Endometrial microvascular endothelial cells (primary cell): Measurements from ENCODE around the gene PRR13. TPM values are rescaled to one million over a fixed set of nuclear protein-coding genes. Genes with fewer than 3 reads are reported as not detected.
"Not testable (repeated sequence)": the region's sequence is repeated elsewhere in the genome, so short reads cannot be mapped to it uniquely, and the experiment has no call there.

ENCODE experiments used
- in situ Hi-C: cut with HindIII; loops from 2 replicates; pipeline ENCODE4 v1.10.0; 2017; ENCODE audit warnings: low sequenced_read_pairs, low pct_unique_long_range_greater_than_20kb; ENCODE audit errors: inconsistent ontology term
- total RNA-seq: library from RNA; depleted of rRNA; stranded (reverse); fragments of >200 nt; gene quantifications from one replicate; pipeline ENCODE4 v1.2.3, GENCODE V29; 2015; ENCODE audit errors: inconsistent ontology term

PRR13 gene, protein sequence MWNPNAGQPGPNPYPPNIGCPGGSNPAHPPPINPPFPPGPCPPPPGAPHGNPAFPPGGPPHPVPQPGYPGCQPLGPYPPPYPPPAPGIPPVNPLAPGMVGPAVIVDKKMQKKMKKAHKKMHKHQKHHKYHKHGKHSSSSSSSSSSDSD
- total RNA-seq = 91.8 TPM

DNA sequence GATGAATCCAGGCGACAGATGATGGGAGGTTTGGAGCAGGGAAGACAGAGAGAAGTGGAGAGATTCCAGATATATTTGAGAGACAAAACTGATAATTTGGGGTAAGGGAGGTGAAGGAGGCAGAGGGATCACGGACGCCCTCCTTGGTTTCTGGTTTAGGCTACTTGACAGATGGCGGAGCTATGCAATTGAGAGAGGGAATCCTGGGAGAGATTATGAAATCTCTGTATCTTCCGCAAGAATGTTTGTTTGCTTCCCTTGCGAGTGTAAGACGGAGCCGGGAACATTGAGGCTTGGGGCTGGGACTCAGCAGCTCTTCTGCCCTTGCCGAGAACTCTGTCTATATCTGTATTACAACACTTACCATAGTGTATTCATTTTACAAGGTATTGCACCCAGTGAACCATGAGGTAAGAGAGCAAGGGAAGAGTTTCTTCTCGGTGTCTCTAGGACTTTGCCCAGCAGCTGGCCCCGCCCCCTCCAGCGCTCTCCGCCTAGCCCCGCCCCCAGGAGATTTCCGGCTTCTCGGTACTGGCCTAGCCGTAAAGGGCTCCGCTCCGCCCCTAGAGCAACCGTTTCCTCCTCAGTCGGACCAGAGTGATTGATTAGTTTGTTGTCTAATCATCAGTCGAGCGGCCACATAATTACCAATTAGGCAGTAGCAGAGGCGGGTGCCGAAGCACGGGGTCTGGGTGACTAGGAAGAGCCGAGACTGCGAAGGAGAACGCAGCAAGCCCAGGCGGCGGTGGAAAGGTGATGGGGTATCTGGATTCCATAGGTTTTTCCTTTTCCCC, at the start of gene PRR13:
Gene PRR13 (plus strand): TSS at position 695 of the 794 bp plus-strand sequence. CDS start 981 bp downstream, outside the sequence.
- in situ Hi-C loops = no loop called here

DNA sequence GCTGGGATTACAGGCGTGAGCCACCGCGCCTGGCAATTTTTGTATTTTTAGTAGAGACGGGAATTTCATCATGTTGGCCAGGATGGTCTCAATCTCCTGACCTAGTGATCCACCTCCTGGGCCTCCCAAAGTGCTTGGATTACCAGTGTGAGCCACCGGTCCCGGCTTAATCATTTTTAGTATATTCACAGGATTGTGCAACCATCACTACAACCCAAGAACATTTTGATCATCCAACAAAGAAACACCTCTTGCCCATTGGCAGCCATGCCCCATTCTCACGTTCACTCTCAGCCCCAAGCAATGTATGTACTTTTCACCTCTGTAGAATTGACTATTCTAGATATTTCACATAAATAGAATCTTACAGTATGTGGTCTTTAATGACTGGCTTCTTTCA, 41.6 kb upstream of the PRR13 start:
- in situ Hi-C loops = no loop called here

DNA sequence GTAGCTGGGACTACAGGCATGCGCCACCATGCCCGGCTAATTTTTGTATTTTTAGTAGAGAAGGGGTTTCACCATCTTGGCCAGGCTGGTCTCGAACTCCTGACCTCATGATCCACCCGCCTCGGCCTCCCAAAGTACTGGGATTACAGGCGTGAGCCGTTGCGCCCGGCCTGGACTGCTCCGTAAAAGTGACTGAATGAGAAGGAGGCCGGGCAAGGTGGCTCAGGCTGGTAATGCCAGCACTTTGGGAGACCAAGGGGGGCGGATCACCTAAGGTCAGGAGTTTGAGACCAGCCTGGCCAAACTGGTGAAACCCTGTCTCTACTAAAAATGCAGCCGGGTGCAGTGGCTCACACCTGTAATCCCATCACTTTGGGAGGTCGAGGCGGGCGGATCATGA, 39.2 kb upstream of the PRR13 start:
- in situ Hi-C loops = not testable (repeated sequence)

DNA sequence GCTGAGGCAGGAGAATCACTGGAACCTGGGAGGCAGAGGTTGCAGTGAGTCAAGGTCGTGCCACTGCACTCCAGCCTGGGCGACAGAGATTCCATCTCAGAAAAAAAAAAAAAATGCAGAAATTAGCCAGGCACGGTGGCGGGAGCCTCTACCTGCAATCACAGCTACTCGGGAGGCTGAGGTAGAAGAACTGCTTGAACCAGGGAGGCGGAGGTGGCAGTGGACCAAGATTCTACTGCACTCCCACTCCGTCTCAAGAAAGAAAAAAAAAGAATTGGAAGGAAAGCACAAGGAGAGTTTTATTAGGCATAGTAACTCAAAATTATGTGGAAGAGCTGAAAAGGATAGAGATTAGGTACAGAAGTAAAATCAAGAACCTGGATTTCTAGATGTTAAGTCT, 38.7 kb upstream of the PRR13 start:
- in situ Hi-C loops = no loop called here

DNA sequence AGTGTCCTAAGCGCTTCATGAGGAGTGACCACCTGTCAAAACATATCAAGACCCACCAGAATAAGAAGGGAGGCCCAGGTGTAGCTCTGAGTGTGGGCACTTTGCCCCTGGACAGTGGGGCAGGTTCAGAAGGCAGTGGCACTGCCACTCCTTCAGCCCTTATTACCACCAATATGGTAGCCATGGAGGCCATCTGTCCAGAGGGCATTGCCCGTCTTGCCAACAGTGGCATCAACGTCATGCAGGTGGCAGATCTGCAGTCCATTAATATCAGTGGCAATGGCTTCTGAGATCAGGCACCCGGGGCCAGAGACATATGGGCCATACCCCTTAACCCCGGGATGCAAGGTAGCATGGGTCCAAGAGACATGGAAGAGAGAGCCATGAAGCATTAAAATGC, 30.6 kb upstream of the PRR13 start:
- in situ Hi-C loops = no loop called here

DNA sequence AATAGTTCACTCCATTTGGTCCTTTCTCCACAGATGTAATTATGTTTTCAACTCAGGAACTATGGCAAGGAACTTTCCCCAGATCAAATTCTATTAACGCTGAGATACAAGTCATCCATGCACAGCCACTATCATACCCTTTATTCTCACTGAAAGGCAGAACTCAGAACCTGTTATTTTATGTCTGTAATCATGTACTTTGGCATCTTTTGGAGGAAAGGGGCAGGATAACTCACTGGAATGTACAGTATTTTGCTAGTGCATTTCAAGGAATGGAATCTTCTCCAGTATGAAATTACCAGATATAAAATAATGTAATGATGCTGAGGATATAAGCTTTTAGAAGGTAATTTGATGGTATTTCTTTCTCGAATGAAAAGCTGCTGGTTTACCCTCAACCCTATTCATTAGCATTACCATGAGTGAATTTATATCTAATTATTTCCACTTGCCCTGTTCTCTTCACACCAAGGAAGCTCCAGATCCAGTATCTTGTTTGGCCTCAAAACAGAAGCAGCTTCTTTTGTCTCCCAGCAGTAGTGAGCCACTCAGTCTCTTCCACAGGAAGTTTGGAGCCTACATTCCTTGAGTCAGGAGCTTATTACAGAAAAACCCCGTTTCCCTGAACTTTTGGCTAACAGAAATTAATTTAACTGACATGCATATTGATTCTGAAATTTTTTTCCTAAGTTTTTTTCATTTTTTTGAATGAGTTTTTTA, 27.9 kb upstream of the PRR13 start:
- in situ Hi-C loops = no loop called here

DNA sequence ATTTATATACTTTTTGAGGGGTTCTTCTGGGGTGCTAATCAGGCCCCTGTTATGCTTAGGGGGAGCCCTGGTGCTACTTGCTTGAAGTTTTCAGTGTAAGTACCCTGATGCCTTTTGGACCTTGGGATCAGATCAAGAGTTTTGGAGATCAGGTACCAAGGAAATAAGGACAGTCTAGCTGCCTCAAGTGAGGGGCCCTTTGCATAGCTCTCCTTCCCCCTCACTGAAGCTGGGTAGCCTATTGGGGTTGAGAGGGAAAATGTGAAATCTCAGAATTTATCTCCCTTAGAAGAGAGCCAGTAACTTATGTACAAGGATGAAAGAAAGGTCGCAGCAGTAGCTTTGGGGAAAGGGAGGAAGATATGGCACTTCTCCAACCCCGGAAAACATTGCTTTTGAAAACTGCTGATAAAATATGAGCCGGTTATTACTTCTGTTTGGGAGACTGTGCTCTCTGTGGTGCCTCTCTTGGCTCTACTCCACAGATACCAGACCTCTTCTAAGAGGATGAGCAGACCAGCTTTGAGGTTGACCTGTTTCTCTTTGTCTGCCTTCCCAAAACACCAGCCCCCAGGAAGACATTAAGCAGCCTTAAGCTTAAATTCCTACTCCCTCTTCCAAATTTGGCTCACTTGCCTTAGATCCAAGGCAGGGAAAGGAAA, 26.6 kb upstream of the PRR13 start:
- in situ Hi-C loops = no loop called here

DNA sequence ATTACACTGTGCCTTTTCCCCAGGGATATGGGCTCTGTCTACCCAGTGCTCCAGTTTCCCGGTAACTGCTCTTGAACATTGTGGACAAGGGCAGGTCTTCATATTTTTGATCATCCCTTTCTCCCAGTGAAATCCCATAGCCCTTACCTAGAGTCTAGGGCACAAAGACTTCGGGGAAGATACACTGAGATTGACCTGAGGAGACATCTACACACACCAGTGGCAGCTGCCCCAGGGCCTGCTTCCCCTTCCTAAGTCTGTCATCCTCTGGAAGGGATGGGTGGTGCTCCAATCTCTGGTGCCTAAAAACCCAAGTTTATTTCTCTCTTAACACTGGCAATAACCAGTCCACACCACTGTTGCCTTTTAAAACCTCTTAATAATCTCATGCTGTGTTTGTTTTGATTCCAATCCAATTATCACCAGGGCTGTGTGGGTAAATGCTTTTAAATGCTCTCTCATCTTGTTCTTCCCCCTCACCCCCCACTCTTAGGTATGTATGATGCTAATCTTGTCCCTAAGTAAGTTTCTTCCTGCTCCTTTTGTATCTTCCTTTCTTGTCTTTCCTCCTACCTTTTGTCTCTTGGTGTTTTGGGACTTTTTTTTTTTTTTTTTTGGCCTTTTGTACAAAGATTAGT, 25.7 kb upstream of the PRR13 start:
- in situ Hi-C loops = not testable (repeated sequence)

DNA sequence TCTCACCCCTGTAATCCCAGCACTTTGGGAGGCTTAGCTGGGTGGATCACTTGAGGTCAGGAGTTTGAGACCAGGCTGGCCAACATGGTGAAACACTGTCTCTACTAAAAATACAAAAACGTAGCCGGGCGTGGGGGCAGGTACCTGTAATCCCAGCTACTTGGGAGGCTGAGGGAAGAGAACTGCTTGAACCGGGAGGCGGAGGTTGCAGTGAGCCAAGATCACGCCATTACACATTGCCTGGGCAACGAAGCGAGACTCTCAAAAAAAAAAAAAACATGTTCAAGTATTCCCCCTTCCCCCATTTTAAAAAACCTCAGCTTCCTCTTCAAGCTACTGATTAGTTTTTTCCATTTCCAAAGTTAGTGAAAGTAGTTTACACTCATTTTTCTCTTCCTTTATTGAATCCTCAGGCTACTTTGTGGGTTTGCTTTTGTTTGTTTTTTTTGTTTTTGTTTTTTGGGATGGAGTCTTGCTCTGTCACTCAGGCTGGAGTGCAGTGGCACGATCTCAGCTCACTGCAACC, 24.2 kb upstream of the PRR13 start:
- in situ Hi-C loops = not testable (repeated sequence)

DNA sequence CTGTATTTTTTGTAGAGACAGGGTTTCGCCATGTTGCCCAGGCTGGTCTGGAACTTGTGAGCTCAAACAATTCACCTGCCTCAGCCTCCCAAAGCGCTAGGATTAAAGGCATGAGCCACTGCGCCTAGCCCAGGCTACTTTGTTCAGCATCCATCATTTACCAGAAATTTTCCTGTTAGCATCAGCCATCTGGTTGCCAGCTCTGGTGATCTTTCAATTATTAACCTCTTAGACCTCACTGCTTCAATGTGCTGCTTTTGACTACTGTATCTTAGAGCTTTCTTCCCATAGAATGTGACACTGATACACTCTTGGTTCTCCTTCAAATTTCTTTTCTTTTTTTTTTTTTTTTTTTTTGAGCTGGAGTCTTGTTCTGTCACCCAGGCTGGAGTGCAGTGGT, 23.3 kb upstream of the PRR13 start:
- in situ Hi-C loops = no loop called here

DNA sequence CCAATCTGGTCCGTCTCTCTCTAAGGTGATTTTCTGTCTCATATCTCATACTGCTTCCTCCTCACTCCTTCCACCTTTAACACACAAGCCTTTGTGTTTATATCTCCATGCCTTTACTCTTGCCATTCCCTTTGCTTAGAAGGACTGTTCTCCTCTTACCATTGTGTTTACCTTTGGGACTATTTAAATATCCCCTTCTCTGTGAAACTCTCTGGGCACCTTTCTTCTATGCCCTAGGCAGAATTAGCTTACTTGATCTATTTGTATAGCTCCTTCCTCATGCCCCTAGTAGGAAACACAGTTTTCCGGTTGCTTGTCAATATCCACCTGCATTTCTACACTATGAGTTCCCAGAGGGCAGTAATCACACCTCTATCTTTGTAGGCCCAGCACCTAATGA, 21.8 kb upstream of the PRR13 start:
- in situ Hi-C loops = loop anchor here (10.0 kb wide), 1 partner anchor 75 kb away; no protein-coding TSS in a partner anchor

DNA sequence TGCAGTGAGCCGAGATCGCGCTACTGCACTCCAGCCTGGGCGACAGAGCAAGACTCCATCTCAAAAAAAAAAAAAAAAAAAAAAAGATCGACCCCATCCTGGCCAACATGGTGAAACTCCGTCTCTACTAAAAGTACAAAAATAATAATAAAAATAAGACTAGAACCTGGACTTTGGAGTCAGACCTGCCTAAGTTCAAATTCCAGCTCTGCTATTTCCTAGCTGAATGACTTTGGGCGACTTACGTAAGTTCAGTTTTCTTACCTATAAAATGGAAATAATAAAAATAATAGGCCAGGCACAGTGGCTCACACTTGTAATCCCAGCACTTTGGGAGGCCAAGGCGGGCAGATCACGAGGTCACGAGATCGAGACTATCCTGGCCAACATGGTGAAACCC, 19.3 kb upstream of the PRR13 start:
- in situ Hi-C loops = loop anchor here (10.0 kb wide), 1 partner anchor 77 kb away; no protein-coding TSS in a partner anchor

DNA sequence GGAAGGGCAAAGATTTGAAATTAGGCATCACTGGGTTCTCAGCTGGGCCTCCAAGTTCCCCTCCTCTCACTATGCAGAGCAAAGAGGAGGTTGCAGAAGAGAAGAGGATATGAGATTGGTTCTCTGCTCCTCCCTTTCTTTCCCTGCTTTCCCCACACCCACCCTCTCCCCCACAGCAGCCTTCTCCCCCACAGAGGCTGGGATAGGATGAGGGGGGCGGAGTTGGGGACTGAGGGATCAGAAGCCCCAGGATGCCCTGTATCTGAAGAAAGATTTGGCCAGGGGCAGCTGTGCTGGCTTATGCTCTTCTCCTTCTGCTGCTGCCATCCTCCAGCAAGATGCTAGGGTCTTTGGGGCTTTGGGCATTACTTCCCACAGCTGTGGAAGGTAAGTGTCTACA, 17.9 kb upstream of the PRR13 start, which contains the start of gene AMHR2:
Gene AMHR2 (plus strand): TSS at position 259 of the 400 bp plus-strand sequence. CDS start 80 bp downstream, at position 339.
- in situ Hi-C loops = loop anchor here (10.0 kb wide), 1 partner anchor 79 kb away; no protein-coding TSS in a partner anchor

DNA sequence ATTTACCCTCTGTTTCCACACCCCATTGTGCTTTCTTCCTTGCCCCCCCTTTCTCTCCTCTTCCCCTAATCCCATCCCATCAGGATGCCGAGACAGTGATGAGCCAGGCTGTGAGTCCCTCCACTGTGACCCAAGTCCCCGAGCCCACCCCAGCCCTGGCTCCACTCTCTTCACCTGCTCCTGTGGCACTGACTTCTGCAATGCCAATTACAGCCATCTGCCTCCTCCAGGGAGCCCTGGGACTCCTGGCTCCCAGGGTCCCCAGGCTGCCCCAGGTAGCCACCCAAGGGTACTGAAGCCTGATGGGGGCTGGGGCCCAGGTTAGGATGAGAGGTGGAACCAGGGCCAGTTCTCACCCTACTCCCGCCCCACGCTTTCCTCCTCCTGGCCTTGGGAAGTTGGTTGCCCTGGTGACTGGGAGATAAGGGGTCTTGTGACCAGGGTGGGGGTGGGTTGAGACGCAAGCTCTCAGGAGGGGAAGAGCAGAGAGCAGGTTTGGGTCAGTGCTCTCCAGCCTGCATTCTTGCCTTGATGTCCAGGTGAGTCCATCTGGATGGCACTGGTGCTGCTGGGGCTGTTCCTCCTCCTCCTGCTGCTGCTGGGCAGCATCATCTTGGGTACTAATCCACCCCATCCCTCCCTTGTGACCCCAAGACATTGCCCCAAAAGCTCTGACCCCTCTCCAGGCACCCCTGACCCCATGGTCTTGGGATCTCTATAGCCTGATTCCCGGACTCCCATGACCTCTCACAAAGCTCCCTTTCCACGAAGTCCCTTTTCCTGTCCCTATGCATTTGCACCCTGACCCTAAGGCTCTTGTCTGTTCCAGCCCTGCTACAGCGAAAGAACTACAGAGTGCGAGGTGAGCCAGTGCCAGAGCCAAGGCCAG, 16.7 kb upstream of the PRR13 start:
- in situ Hi-C loops = loop anchor here (10.0 kb wide), 1 partner anchor 80 kb away; no protein-coding TSS in a partner anchor

DNA sequence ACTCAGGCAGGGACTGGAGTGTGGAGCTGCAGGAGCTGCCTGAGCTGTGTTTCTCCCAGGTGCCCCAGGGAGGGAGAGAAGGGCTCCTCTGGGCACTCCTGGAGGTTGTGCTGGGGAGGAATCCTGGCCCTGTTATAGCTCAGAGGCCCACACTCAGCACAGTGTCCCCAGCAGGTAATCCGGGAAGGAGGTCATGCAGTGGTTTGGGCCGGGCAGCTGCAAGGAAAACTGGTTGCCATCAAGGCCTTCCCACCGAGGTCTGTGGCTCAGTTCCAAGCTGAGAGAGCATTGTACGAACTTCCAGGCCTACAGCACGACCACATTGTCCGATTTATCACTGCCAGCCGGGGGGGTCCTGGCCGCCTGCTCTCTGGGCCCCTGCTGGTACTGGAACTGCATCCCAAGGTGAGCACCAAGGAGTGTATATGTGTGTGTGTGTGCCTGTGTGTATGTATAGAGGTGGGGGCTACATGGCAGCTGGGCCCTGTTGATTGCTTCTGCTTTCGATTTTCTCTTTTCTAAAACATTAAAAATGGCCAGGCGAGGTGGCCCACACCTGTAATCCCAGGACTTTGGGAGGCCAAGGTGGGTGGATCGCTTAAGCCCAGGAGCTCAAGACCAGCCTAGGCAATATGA, 15.9 kb upstream of the PRR13 start:
- in situ Hi-C loops = loop anchor here (10.0 kb wide), 1 partner anchor 81 kb away; no protein-coding TSS in a partner anchor

DNA sequence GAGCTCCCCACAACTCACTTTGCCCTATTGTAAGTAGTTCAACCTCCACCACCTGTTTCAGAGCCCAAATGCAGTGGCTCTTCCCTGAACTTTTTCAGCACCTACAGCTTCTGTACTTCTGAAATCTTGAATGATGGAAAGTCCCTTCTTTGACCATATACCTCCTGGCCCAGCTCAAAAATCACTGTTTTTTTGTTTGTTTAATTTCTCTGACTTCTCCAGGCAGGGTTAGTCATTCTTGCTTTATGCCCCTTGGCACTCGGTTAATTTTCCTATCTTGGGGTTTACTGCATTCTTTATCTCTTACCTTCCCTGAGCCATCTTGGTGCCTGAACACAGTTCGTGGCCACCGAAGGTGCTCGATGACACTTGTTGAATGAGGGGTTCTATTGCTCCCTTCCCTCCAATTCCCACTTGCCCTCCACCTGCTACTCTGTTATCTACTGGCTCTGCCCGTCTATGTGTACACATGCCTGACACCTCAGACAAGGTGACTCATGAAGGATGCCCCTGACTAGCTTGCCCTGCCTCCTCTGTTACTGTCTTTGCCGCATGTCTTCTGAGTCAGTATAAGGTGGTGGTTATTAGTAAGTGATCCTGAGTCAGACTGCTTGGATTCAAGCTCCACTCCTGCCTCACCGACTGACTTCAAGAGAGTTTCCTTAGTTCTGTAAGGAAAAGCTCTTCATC, 13.5 kb upstream of the PRR13 start:
- in situ Hi-C loops = loop anchor here (10.0 kb wide), 1 partner anchor 83 kb away; no protein-coding TSS in a partner anchor
